Astrocyte of the cerebellum (primary cell): ENCODE measurements around the gene SEC23A.
A peak's percentile ranks its signal among the peaks of the same experiment; 100 is the strongest.

Experiments used
- DNase-seq: peaks from one replicate; pipeline ENCODE4 v3.0.0-alpha.2; 2011; ENCODE audit warnings: low read depth
- H3K4me3 ChIP-seq: 2 replicates; pipeline ENCODE4 v1.5.1; 2011; ENCODE audit warnings: mild to moderate bottlenecking, low read depth, low read length, moderate library complexity
- in situ Hi-C: cut with HindIII; loops from 2 replicates; pipeline ENCODE4 v1.10.0; 2017; ENCODE audit warnings: low sequenced_read_pairs
- TF ChIP-seq, protein P1 (sequence below): IDR thresholded peaks from 2 replicates; pipeline ENCODE4 v1.5.1; 2012; ENCODE audit warnings: low read length, low read depth, moderate library complexity, mild to moderate bottlenecking; ENCODE audit errors: missing control alignments

The SEC23A gene

GRCh38 chr14:39038542-39038941 lies 64.5 kb downstream of the SEC23A start:
- no peak for DNase-seq
- in situ Hi-C loops = no loop called here
- TF ChIP-seq, protein P1, sequence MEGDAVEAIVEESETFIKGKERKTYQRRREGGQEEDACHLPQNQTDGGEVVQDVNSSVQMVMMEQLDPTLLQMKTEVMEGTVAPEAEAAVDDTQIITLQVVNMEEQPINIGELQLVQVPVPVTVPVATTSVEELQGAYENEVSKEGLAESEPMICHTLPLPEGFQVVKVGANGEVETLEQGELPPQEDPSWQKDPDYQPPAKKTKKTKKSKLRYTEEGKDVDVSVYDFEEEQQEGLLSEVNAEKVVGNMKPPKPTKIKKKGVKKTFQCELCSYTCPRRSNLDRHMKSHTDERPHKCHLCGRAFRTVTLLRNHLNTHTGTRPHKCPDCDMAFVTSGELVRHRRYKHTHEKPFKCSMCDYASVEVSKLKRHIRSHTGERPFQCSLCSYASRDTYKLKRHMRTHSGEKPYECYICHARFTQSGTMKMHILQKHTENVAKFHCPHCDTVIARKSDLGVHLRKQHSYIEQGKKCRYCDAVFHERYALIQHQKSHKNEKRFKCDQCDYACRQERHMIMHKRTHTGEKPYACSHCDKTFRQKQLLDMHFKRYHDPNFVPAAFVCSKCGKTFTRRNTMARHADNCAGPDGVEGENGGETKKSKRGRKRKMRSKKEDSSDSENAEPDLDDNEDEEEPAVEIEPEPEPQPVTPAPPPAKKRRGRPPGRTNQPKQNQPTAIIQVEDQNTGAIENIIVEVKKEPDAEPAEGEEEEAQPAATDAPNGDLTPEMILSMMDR = no peak
- H3K4me3 ChIP-seq = no peak overlapping the region

DNA sequence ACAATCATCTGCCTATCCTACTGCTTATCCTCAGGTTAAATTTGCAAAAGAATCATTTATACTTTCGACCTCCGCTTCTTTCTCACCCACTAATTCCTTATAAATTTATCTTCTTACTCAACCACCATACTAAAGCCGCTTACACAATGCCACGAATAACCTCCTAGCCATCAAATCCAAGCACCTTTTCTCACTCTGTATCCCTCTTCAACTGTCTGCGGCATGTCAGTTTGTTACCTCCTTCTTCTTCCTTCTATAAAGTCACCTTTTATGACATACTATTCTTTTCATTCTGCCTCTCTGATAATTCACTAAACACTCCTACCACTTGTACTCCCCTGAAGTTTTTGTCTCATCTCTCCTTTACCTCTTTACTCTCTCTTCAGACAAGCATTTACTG lies 66.3 kb downstream of the SEC23A start:
- TF ChIP-seq, protein P1 = no peak
- in situ Hi-C loops = no loop called here
- no peak for DNase-seq
- no peak overlapping the region for H3K4me3 ChIP-seq

- H3K4me3 ChIP-seq = no peak overlapping the region
- in situ Hi-C loops = no loop called here
- TF ChIP-seq, protein P1 = no peak
- no peak for DNase-seq
Measured at GRCh38 chr14:39035336-39035735, 67.7 kb downstream of the SEC23A start.

DNA sequence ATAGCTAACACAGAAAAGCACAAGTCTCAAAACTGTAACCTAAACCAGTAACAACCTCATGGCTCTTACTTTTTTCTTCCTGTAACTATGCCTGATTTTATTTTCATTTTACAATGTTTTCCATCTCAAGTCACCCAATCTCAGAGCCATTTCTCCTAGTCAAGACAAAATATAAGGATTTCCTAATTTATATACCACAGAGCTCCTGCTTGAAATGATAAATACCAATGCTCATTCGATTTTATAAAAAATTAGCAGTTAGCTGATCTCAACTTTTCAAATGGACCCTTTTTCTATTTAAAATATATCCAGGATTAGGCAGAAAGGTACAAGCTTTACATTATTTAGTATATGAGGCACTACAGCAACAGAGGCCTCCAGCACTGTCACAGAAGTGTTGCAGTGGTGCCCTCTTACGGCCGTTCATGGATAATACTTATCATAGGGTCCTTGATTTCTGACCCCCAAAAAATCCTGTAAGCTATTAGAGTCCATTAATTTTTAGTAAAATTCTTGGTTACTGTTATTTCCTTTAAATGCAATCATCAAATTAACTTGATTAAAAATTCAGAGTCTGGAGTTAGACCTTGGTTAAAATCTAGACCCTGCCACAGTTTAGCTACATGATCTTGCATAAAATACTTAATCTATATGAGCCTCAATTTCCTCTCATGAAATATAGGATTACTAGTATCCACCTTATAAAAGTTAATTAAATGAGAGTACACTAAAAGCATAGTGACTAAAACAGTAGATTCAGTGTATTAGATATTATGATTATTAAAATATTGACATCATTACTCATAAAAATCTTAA lies 68.3 kb downstream of the SEC23A start:
- TF ChIP-seq, protein P1 = peak; percentile 57
- no peak for DNase-seq
- in situ Hi-C loops = no loop called here
- no peak overlapping the region for H3K4me3 ChIP-seq

DNA sequence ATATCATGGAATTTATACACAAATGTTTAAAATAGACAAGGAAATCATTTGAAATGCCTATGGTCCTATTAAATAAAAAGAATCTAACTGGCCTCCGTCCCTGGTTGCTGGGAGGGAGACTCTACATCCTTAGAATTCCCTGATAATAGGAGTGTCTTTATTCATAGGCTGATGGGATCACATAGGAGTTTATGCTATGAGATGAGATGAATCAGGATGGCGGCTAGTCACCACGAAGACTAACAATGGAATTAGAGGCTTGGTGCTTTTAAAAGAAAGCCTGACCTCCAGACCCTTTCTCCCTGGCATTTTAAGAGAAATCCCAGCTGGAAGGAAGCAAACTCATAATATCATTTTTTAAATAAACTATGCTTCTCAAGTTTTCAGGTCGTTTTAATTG lies 69.7 kb downstream of the SEC23A start:
- no peak for DNase-seq
- no peak overlapping the region for H3K4me3 ChIP-seq
- TF ChIP-seq, protein P1 = no peak
- in situ Hi-C loops = no loop called here

- no peak for DNase-seq
- H3K4me3 ChIP-seq = no peak overlapping the region
- TF ChIP-seq, protein P1 = no peak
- in situ Hi-C loops = no loop called here
Measured at GRCh38 chr14:39030209-39030608, 72.8 kb downstream of the SEC23A start.
